GM20000 (cell line): ENCODE measurements around the gene TAAR5.
"Not testable (repeated sequence)": the region's sequence is repeated elsewhere in the genome, so short reads cannot be mapped to it uniquely, and the experiment has no call there.

Source experiments
- DNase-seq: peaks from one replicate; pipeline ENCODE4 v3.0.0; 2012; ENCODE audit warnings: low spot score
- CTCF ChIP-seq: IDR thresholded peaks from 2 replicates; pipeline ENCODE4 v1.5.1; 2012; ENCODE audit warnings: mild to moderate bottlenecking, control low read depth; ENCODE audit errors: extremely low read depth, missing control alignments

The TAAR5 gene

DNA sequence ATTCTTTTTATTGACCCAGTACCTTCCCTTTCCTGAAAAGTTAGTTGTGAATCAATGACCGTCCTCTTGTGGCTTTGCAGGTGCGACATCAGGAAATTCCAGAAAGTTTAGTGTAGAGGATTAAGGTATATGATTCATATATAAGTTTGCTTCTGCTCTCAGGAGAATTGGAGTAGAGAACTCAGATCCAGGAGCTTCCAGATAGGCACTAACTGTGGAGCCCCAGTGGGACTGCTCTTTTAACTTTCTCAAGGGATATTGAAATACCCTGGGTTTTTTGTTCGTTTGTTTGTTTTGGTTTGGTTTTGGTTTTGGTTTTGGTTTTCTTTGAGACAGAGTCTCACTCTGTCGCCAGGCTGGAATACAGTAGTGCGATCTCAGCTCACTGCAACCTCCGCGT is 25.0 kb upstream of the TAAR5 start:
- TF ChIP-seq CTCF = no peak
- DNase-seq = no peak

GRCh38 chr6:132612449-132613108 is 23.0 kb upstream of the TAAR5 start:
- no peak for DNase-seq
- no peak for TF ChIP-seq CTCF

GRCh38 chr6:132611616-132612015 is 22.1 kb upstream of the TAAR5 start:
- no peak for DNase-seq

GRCh38 chr6:132607544-132608233 is 18.1 kb upstream of the TAAR5 start:
- no peak for TF ChIP-seq CTCF
- DNase-seq = no peak

More at GRCh38 chr6:132611616-132612015, 22.1 kb upstream of the TAAR5 start:
- no peak for TF ChIP-seq CTCF

DNA sequence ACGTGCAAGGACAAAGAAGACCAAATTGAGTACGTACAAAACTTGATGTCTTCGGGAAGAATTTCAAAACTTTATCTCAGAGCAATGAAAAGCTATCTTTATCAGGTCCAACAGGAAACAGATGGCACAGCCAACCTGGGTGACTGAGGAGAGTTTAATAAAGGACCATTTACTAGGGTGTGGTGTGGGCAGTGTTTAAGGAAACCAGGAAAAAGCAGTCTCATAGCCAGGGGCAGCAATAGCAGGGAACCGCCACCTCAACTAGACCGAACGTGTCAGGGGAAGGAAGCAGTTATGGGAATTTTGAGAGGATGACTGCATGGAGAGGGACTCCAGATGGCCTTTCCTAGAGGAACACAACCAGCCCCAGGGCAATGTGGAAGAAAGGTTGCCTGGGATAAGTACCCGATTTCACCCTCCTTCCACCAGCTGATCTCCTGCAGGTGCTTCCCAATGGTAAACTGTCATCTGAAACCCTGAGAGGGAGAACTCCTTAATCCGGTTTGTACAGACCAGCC is 15.2 kb upstream of the TAAR5 start:
- DNase-seq = no peak
- no peak for TF ChIP-seq CTCF

- DNase-seq = not testable (repeated sequence)
These were observed 11.4 kb upstream of the TAAR5 start for GRCh38 chr6:132600900-132601299.

DNA sequence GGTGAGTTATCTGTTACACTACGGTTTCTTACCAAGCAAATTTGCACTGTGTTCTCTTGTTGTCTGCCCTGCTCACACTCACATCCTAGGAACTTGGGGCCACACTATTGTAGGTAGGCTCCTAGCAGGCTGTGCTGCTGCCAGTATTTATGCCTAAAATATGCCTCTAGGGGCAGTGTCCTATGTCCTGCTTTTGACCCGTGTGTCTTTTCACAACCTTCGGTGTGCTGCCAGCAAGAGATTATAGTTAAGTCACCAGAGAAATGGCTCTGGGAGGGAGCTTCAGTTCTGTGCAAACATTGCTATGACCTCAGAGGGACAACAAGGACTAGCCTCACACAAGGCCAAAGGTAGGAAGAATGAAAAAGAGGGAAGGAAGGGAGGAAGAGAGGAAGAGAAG is 8.9 kb upstream of the TAAR5 start:
- peak; percentile 7 for TF ChIP-seq CTCF
- peak; percentile 17 for DNase-seq
